IPS DF 4.7 (cell line): ENCODE data around the gene DIS3L2.

Experiments used
- DNase-seq: peaks from one replicate; pipeline ENCODE4 v3.0.0-alpha.2; 2013; ENCODE audit warnings: low spot score; ENCODE audit errors: extremely low read depth

The DIS3L2 gene

DNA sequence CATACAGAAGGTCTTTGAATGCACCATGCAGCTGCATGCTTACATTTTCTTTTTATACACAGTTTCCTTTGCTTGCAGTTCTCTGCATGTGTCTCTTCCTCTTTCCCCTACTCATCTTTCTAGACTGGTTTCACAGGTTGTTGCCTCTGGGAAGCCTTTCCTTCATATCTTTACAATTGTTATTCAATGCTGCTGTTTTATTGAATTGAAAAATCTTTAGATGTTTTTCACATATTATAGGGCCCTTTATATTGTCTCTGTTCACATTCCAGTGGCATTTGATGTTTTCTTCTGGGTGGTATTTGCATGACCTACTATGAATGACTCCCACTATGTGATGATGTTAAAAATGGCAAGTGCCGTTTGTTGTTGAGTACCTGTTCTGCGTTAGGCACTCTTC is 91.1 kb downstream of the DIS3L2 start:
- no peak for DNase-seq

DNA sequence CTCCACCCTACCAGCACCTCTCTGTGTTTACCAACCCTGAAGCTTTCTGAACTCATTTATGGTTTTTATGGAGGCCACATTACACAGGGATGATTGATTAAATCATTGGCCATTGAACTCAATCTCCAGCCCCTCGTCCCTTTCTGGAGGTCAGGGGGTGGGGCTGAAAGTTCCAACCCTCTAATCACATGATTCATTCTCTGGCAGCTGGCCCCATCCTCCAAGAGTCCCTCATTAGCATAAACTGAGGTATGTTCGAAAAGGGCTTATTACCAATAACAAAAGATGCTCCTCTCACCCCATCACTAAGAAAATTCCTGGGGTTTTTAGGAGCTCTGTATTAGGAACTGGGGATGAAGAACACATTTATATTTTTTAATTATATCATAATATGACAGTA is 92.3 kb downstream of the DIS3L2 start:
- no peak for DNase-seq

- DNase-seq, result no peak
These were observed 96.8 kb downstream of the DIS3L2 start for GRCh38 chr2:232058063-232058877.

DNA sequence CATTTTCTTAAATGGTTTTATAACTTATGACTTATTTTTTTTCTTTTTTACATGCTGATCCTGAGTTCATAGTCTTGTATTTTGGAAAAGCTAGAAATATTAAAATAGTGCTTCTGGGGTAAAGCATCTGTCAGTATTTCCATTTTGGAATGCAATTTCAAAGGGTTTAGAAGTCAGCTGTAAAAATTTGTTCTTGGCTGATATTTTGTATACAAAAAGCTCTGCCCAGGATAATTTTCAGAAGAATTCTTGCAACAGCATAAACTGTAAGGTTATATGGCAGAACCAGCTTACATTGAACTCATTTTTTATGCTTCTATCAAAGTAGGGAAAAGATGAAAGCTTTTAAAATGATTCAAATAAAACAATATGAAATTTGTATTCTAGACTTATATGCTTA is 97.4 kb downstream of the DIS3L2 start:
- DNase-seq, result no peak

DNA sequence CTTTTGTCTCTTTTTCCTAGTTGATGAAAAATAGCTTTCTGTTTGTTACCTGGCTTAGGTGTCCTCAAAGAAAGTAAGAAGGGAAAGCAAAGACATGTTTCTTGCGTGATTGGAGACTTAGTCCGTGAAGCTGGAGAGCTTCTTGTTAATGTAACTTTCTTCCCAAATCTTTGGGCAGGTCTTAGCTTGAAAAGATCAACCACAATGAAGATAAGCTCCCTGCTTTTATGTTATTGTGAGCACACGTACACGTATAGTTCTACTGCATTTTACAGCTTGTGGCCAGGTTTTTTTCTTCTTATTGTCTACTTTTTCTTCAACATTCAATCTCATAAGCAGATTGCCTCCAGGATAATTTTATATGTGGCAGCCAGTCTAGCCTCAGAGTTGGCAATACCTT is 99.8 kb downstream of the DIS3L2 start:
- no peak for DNase-seq

DNA sequence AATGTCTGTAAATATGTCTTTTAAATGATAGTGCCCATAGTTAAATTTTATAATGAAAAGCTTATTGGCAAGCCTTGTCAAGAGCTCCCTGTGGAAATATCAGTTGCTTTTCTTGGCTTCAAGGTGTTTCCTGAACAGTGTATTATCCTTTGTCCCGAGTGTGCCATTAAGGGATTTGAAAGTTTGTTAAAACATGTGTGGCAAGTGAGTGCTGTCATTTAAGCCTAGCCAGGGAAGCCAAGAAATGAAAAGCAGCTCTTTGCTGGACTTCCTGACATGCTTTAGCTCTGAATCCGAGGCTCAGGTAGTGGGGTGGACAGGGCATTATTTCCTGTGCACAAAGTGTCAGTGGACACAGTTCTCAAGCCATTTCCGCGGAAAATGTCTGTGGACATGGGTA is 111.5 kb downstream of the DIS3L2 start:
- no peak for DNase-seq

DNA sequence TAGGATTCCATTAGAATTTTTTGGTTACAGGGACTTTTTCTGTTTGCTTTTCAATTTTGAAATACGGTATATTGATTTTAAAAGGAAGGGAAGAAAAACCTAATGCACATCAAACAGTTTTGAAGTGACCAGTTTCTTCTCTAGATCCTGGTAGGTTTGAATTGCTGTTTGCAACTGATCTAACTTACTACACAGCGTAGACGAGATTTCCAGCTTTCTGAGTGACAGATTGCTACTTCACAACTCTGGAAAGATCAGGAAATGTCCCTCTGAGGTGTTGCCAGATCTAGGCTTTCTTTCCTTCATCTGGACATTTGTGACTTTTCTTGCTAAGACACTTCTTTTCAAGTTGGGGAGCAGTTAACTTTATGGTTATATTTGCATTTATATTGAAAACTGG is 112.2 kb downstream of the DIS3L2 start:
- no peak for DNase-seq

- no peak for DNase-seq
These were observed 113.6 kb downstream of the DIS3L2 start for GRCh38 chr2:232075080-232075479.

DNA sequence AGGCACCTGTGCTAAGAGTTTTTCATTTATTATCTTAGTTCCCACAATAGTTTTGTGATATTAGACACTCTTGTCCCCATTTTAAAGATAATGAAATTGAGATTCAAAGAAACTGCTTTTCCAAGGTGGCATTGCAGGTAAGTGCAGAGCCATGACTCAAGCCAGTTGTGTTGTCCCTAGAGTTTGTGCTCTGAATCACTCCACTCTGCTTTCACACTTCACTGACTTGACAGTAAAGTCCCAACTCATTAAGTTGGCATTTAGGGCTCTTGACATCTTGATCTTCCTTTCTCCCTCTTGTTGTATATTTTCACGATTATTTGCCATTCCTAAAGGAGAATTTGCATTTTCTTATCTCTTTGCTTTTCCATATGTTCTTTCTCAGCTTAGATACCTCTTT is 114.3 kb downstream of the DIS3L2 start:
- DNase-seq, result no peak

- no peak for DNase-seq
These were observed 114.8 kb downstream of the DIS3L2 start for GRCh38 chr2:232076272-232076671.

DNA sequence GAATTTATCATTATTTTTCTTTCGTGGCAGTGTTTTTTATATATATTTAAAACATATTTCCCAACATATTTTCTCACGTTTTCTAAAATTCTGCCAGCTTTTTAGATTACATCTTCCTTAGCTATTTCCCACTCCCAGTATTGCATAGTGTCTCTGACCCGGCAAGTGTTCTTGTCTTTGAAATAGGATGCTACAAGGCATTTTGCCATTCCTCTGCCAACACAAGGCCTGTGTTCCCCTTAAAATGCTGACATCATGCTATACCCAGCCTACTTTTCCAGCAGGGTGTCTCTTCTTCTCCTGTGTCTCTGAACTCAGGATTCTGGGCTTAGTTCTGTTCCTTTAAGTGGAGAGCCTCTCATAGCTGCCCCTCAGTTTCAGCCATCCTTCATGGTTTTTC is 115.2 kb downstream of the DIS3L2 start:
- no peak for DNase-seq

GRCh38 chr2:232085164-232085563 is 123.7 kb downstream of the DIS3L2 start:
- DNase-seq, result no peak

GRCh38 chr2:232085826-232086425 is 124.4 kb downstream of the DIS3L2 start:
- DNase-seq, result no peak

GRCh38 chr2:232088771-232089170 is 127.3 kb downstream of the DIS3L2 start:
- DNase-seq, result no peak

GRCh38 chr2:232094201-232094600 is 132.7 kb downstream of the DIS3L2 start:
- no peak for DNase-seq

DNA sequence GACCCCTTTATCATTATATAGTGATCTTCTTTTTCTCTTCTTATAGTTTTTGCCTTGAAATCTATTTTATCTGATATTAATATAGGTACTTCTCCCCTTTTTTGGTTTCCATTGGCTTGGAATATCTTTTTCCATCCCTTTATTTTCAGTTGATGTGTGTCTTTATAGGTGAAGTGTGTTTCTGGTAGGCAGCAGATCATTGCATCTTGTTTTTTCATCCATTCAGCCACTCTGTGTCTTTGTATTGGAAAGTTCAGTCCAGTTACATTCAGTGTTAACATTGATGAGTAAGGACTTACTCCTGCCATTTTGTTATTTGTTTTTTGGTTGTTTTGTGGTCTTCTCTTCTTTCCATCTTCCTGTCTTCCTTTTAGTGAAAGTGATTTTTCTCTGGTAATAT is 133.4 kb downstream of the DIS3L2 start:
- no peak for DNase-seq

DNA sequence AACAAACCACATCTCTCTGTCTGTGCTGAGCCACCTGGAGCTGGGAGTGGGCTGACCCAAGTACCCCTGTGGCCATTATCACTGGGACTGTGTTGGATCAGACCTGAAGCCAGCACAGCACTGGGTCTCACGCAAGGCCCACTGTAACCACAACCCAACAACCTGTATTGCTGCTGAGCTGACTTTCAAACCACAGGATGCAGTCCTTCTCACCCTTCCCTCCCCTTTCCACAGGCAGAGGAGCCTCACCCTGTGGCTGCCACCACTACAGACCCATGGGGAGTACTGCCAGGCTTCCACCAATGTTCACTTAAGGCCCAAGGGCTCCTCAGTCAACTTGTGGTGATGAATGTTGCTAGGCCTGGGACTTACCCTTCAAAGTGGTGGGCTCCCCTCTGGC is 135.7 kb downstream of the DIS3L2 start:
- DNase-seq, result no peak

DNA sequence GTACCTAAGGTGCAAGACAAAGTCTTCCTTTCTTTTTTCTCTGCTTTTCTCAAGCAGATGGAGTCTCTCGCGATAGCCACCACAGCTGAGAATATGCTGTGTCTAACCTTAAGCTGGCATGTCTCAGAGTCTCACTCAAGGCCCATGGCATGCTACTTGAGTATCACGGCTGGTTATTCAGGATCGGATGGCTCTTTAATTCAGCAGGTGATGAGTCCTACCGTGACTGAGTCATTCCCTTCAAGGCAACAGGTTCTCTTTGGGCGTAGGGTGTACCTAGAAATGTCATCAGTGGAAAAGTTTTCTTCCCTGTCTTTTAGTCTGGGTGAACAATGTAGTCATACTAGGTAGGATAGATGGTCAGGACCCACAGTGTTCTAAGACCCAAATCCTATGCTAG is 136.2 kb downstream of the DIS3L2 start:
- DNase-seq, result no peak

DNA sequence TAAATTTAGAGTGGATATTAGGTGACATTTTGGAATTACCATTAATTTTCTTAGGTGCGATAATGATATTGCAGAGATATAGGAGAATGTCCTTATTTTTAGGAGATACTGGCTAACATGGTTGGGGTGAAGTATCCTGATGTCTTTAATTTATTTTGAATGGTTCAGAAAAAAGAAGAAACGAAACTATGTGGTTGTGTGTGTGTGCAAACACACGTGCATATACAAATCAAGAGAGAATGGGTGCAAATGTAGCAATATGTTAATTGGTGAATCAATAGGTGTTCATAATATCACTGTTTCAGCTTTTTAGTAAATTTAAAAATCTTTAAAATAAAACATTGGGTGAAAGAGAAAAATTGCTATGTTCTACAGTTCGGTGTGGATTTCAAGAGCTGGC is 140.9 kb downstream of the DIS3L2 start:
- no peak for DNase-seq

DNA sequence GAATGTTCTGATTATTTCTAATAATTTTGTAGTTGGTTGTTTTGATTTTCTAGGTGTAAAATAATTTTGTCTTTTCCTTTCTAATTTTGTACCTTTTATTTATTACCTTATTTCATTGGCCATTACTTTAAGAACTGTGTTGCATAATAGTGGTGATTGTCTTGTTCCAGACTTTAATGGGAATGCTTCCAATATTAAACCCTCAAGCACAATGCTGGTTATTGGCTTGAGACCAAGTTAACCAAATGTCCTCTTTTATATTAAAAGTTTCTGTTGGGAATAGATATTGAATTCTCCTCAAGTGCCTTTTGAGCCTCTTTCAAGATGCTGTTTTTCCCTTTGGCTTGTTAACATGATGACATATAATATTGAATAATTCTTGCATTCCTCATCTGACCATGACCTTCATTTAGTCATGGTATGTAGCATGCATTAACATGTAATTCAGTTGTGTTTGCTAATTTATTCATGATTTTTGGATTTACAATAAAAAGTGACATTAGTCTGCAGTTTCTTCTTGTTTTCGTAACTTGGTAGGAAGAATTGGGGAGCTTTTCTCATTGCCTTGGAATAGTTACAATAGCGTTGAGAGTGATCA is 141.7 kb downstream of the DIS3L2 start:
- no peak for DNase-seq

GRCh38 chr2:232104076-232104646 is 142.6 kb downstream of the DIS3L2 start:
- DNase-seq, result no peak

GRCh38 chr2:232111551-232111950 is 150.0 kb downstream of the DIS3L2 start:
- no peak for DNase-seq
